K562 (cell line): ENCODE results near the gene ANKRD7. TPM values are rescaled to one million over a fixed set of nuclear protein-coding genes. Genes with fewer than 3 reads are reported as not detected.

ENCODE experiments used
- CBX1 ChIP-seq: sonication (generic); IDR thresholded peaks from 2 replicates; pipeline ENCODE4 v1.6.1; 2016; ENCODE audit warnings: antibody characterized with exemption, low read depth, mild to moderate bottlenecking
- CHD4 ChIP-seq: fragments of 200-600 bp; sonication (generic); IDR thresholded peaks from 3 replicates; pipeline ENCODE4 v1.6.1; 2012; ENCODE audit warnings: low read depth, mild to moderate bottlenecking, mixed read lengths, low read length, inconsistent platforms; ENCODE audit not compliant: insufficient read depth, insufficient replicate concordance, poor library complexity, severe bottlenecking
- GABPB2 ChIP-seq: fragments of 250-450 bp; sonication (Bioruptor Pico); conservative IDR thresholded peaks from 2 replicates; pipeline ENCODE4 v1.5.1; 2021; ENCODE audit warnings: mild to moderate bottlenecking
- GATAD2B ChIP-seq: fragments of 450-650 bp; IDR thresholded peaks from 2 replicates; pipeline ENCODE4 v1.6.1; 2017; ENCODE audit warnings: mild to moderate bottlenecking, borderline replicate concordance
- HDAC8 ChIP-seq: fragments of 450-650 bp; IDR thresholded peaks from 2 replicates; pipeline ENCODE4 v1.6.1; 2016; ENCODE audit warnings: mild to moderate bottlenecking, missing genetic modification characterization, moderate library complexity, missing compliant biosample characterization
- HLTF ChIP-seq: fragments of 450-650 bp; IDR thresholded peaks from 2 replicates; pipeline ENCODE4 v1.6.1; 2016
- MTA1 ChIP-seq: fragments of 450-650 bp; IDR thresholded peaks from 2 replicates; pipeline ENCODE4 v1.6.1; 2017; ENCODE audit warnings: borderline replicate concordance
- NONO ChIP-seq, 2 experiments: fragments of 200-400 bp in 1 of 2; fragments of 450-650 bp in 1 of 2; formaldehyde crosslinking in 1 of 2; IDR thresholded peaks; 2 replicates each; pipeline ENCODE4 v1.6.1; 2017; ENCODE audit warnings: low read depth in 2 of 2, mild to moderate bottlenecking in 2 of 2, moderate library complexity in 2 of 2, low read length in 1 of 2
- PHTF2 ChIP-seq: fragments of 250-450 bp; sonication (Bioruptor Pico); IDR thresholded peaks from 2 replicates; pipeline ENCODE4 v1.5.0; 2021; ENCODE audit warnings: mild to moderate bottlenecking
- SMAD3 ChIP-seq: fragments of 450-650 bp; formaldehyde crosslinking; conservative IDR thresholded peaks from 2 replicates; pipeline ENCODE4 v1.4.0; 2020; ENCODE audit warnings: mild to moderate bottlenecking
- SMAD4 ChIP-seq: fragments of 250-450 bp; sonication (Bioruptor Pico); conservative IDR thresholded peaks from 2 replicates; pipeline ENCODE4 v1.8.0; 2021; ENCODE audit warnings: inconsistent platforms, mild to moderate bottlenecking, moderate library complexity
- SP2 ChIP-seq: IDR thresholded peaks from 2 replicates; pipeline ENCODE4 v1.6.1; 2011; ENCODE audit warnings: mild to moderate bottlenecking, low read depth, low read length, moderate library complexity; ENCODE audit not compliant: poor library complexity, severe bottlenecking; ENCODE audit errors: extremely low read depth
- SRSF1 ChIP-seq: fragments of 200-400 bp; formaldehyde crosslinking; IDR thresholded peaks from 2 replicates; pipeline ENCODE4 v1.6.1; 2017; ENCODE audit warnings: mild to moderate bottlenecking, low read depth, low read length, moderate library complexity
- TEAD2 ChIP-seq: fragments of 450-650 bp; IDR thresholded peaks from 2 replicates; pipeline ENCODE4 v1.6.1; 2016; ENCODE audit warnings: missing genetic modification characterization, control low read depth, missing compliant biosample characterization
- U2AF1 ChIP-seq: fragments of 200-400 bp; formaldehyde crosslinking; optimal IDR thresholded peaks from 2 replicates; pipeline ENCODE3; 2017; ENCODE audit warnings: mild to moderate bottlenecking, low read depth, low read length, moderate library complexity
- WHSC1 ChIP-seq: IDR thresholded peaks from one replicate; pipeline ENCODE4 v1.6.1; 2012; ENCODE audit warnings: low read length, control low read depth, inconsistent platforms
- YY1 ChIP-seq, 3 experiments: IDR thresholded peaks; 2 replicates each; pipeline ENCODE4 v1.6.1; 2011; ENCODE audit warnings: low read length in 2 of 3, mild to moderate bottlenecking in 2 of 3, moderate library complexity in 2 of 3, borderline replicate concordance in 1 of 3, control low read depth in 1 of 3, low read depth in 1 of 3; ENCODE audit not compliant: insufficient read depth in 3 of 3, insufficient replicate concordance in 2 of 3, control insufficient read depth in 1 of 3, insufficient read length in 1 of 3; ENCODE audit errors: extremely low read depth in 1 of 3
- ZFP1 ChIP-seq: fragments of 450-650 bp; formaldehyde crosslinking; IDR thresholded peaks from 2 replicates; pipeline ENCODE4 v1.4.0; 2020; ENCODE audit warnings: mild to moderate bottlenecking, mixed read lengths
- ZNF224 ChIP-seq: sonication (generic); formaldehyde crosslinking; IDR thresholded peaks from 2 replicates; pipeline ENCODE4 v1.8.0; 2022; ENCODE audit warnings: mild to moderate bottlenecking, missing genetic modification reagents
- ZNF23 ChIP-seq: fragments of 250-450 bp; sonication (Bioruptor Pico); IDR thresholded peaks from 2 replicates; pipeline ENCODE4 v1.4.0; 2020; ENCODE audit warnings: mild to moderate bottlenecking
- ZNF445 ChIP-seq: fragments of 250-450 bp; sonication (Bioruptor Pico); IDR thresholded peaks from 2 replicates; pipeline ENCODE4 v1.4.0; 2020; ENCODE audit warnings: low read depth, mild to moderate bottlenecking, moderate library complexity
- polyA plus RNA-seq, 8 experiments: library from polyadenylated mRNA; depleted of rRNA in 4 of 8; stranded (reverse) in 5 of 8; unstranded in 3 of 8; fragments of >200 nt; fragmentation: Nextera tagmentation in 2 of 8; fragmentation: Illumina TruSeq in 1 of 8; extraction: Ambion mirVana in 2 of 8; extraction: Trizol in 1 of 8; gene quantifications; 2 replicates each; pipeline versions ENCODE4 v1.2.1 to v1.2.3, GENCODE V29; 2011 to 2014; ENCODE audit warnings: inconsistent platforms in 1 of 8, missing spikeins in 1 of 8
- total RNA-seq, 7 experiments: library from RNA; depleted of rRNA in 6 of 7; stranded (reverse); fragments of >200 nt in 6 of 7; fragmentation: Illumina TruSeq in 2 of 7; extraction: Trizol in 2 of 7; gene quantifications; 2 replicates each; pipeline versions ENCODE4 v1.2.1 to v1.2.3, GENCODE V29; 2011 to 2021; ENCODE audit warnings: low replicate concordance in 1 of 7
- TF ChIP-seq, protein P1 (sequence below): fragments of 450-650 bp; IDR thresholded peaks from 2 replicates; pipeline ENCODE4 v1.6.1; 2018; ENCODE audit not compliant: partially characterized antibody
- TF ChIP-seq, protein P2 (sequence below): fragments of 450-650 bp; formaldehyde crosslinking; IDR thresholded peaks from 2 replicates; pipeline ENCODE4 v1.4.0; 2022; ENCODE audit warnings: missing genetic modification characterization
- TF ChIP-seq, protein P3 (sequence below): fragments of 250-450 bp; sonication (Bioruptor Pico); IDR thresholded peaks from 2 replicates; pipeline ENCODE4 v1.8.0; 2022; ENCODE audit warnings: moderate library complexity, mild to moderate bottlenecking, inconsistent platforms
- TF ChIP-seq, protein P4 (sequence below): sonication (generic); formaldehyde crosslinking; IDR thresholded peaks from 2 replicates; pipeline ENCODE4 v1.9.0; 2022; ENCODE audit warnings: mild to moderate bottlenecking, missing genetic modification reagents

The ANKRD7 gene
- total and polyA plus RNA-seq, 9 of the 15 experiments (the other 6 are each of a cell fraction or from before 2014, with no cell fraction given) = 0.33 TPM; not detected in 8

DNA sequence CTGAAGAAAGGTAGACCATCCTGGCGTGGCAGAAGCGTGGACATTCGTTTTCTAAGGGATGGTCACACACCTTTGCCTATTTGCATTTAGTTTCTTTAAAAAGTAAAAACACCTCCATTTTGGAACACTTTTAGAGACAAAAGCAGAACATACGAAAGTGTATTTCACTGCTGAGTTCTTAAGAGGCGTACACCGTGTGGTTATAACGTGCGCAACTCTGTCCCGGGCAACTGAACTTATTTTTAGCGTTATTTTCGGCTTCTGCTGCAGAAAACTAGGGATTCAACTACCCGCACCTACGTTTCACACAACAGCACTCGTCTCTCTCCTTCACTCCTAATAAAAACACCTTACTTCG lies 41.1 kb upstream of the ANKRD7 start (continued):
- no peak for TF ChIP-seq U2AF1
- no peak for TF ChIP-seq SRSF1
- no peak for TF ChIP-seq ZNF23 (CRISPR knock-in tag)
- TF ChIP-seq ZFP1 (CRISPR knock-in tag) = no peak
- TF ChIP-seq WHSC1 = no peak
- no peak for TF ChIP-seq PHTF2
- no peak for TF ChIP-seq CHD4
- no peak for TF ChIP-seq SMAD4
- no peak; the same call in 1 of the 2 replicates for TF ChIP-seq GATAD2B
- TF ChIP-seq YY1 (IDR thresholded peaks at IDR 0.05; ENCODE audit: borderline replicate concordance in 1 of 3, control insufficient read depth in 1 of 3, extremely low read depth in 1 of 3, insufficient read depth in 3 of 3, insufficient read length in 1 of 3, insufficient replicate concordance in 2 of 3, low read depth in 1 of 3, low read length in 2 of 3) = peak in 1 of 3 experiments; percentile 5
- TF ChIP-seq ZNF224 (CRISPR knock-in tag) = no peak
- TF ChIP-seq ZNF445 (CRISPR knock-in tag) = no peak
- TF ChIP-seq, protein P1, sequence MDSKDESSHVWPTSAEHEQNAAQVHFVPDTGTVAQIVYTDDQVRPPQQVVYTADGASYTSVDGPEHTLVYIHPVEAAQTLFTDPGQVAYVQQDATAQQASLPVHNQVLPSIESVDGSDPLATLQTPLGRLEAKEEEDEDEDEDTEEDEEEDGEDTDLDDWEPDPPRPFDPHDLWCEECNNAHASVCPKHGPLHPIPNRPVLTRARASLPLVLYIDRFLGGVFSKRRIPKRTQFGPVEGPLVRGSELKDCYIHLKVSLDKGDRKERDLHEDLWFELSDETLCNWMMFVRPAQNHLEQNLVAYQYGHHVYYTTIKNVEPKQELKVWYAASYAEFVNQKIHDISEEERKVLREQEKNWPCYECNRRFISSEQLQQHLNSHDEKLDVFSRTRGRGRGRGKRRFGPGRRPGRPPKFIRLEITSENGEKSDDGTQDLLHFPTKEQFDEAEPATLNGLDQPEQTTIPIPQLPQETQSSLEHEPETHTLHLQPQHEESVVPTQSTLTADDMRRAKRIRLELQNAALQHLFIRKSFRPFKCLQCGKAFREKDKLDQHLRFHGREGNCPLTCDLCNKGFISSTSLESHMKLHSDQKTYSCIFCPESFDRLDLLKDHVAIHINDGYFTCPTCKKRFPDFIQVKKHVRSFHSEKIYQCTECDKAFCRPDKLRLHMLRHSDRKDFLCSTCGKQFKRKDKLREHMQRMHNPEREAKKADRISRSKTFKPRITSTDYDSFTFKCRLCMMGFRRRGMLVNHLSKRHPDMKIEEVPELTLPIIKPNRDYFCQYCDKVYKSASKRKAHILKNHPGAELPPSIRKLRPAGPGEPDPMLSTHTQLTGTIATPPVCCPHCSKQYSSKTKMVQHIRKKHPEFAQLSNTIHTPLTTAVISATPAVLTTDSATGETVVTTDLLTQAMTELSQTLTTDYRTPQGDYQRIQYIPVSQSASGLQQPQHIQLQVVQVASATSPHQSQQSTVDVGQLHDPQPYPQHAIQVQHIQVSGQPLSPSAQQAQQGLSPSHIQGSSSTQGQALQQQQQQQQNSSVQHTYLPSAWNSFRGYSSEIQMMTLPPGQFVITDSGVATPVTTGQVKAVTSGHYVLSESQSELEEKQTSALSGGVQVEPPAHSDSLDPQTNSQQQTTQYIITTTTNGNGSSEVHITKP = no peak
- TF ChIP-seq, protein P2, sequence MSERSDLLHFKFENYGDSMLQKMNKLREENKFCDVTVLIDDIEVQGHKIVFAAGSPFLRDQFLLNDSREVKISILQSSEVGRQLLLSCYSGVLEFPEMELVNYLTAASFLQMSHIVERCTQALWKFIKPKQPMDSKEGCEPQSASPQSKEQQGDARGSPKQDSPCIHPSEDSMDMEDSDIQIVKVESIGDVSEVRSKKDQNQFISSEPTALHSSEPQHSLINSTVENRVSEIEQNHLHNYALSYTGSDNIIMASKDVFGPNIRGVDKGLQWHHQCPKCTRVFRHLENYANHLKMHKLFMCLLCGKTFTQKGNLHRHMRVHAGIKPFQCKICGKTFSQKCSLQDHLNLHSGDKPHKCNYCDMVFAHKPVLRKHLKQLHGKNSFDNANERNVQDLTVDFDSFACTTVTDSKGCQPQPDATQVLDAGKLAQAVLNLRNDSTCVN (CRISPR knock-in tag) = no peak
- TF ChIP-seq HDAC8 (tag) = no peak
- TF ChIP-seq, protein P3, sequence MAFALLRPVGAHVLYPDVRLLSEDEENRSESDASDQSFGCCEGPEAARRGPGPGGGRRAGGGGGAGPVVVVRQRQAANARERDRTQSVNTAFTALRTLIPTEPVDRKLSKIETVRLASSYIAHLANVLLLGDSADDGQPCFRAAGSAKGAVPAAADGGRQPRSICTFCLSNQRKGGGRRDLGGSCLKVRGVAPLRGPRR = no peak
- no peak for TF ChIP-seq MTA1
- no peak for TF ChIP-seq SMAD3 (CRISPR knock-in tag)
- TF ChIP-seq HLTF = peak; percentile 92; the same call in 1 of the 2 replicates
- TF ChIP-seq, protein P4, sequence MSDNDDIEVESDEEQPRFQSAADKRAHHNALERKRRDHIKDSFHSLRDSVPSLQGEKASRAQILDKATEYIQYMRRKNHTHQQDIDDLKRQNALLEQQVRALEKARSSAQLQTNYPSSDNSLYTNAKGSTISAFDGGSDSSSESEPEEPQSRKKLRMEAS (CRISPR knock-in tag) = no peak
- no peak for TF ChIP-seq CBX1
- no peak for TF ChIP-seq NONO (IDR thresholded peaks at IDR 0.05; ENCODE audit: low read depth in 2 of 2, low read length in 1 of 2)
- TF ChIP-seq GABPB2 = no peak
- TF ChIP-seq SP2 = no peak
- TF ChIP-seq TEAD2 = no peak
